GM23248 (cell line): Measurements from ENCODE around the gene PGA5.

ENCODE experiments used
- EZH2 ChIP-seq: fragments of 200-600 bp; sonication (generic); IDR thresholded peaks from 2 replicates; pipeline ENCODE4 v1.6.1; 2018; ENCODE audit warnings: antibody characterized with exemption, mild to moderate bottlenecking; ENCODE audit not compliant: insufficient read depth, poor library complexity, severe bottlenecking
- EZH2phosphoT487 ChIP-seq: fragments of 200-600 bp; sonication (generic); IDR thresholded peaks from 2 replicates; pipeline ENCODE4 v1.6.1; 2018; ENCODE audit warnings: antibody characterized with exemption, moderate library complexity, mild to moderate bottlenecking, low read depth; ENCODE audit not compliant: insufficient read depth

DNA sequence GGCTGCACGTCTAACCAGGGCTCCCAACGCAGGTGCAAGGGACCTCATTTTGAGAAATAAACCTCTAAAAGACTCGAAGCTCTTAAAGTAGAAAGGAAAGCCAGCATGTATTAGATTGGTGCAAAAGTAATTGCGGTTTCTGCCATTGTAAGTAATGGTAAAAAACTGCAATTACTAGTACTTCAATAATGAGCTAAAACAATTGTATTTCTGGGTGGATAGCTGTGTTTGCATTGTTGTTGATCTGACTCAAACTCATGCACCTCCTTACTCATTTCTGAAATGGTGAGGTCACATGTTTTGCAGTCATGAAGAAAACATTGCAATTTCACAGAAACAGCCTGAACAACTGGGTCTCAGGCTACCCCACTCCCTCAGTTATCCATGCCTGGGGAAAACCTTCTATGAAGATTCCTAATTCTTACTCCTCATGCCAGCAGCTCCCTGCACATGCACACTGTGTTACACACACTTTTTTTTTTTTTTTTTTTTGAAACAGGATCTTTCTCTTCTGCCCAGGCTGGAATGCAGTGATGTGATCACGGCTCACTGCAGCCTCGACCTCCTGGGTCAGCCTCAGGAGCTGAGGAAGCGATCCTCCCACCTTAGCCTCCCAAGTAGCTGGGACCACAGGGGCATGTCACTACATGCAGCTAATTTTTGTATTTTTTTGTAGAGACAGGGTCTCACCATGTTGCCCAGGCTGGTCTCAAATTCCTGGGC, 29.5 kb downstream of the PGA5 start:
- no peak for TF ChIP-seq EZH2
- no peak for TF ChIP-seq EZH2phosphoT487
